IPS DF 19.7 (cell line): ENCODE results near the gene NHERF1.

Source experiments
- DNase-seq: peaks from one replicate; pipeline ENCODE4 v3.0.0-alpha.2; 2013; ENCODE audit warnings: low read depth, low spot score

NHERF1 gene

DNA sequence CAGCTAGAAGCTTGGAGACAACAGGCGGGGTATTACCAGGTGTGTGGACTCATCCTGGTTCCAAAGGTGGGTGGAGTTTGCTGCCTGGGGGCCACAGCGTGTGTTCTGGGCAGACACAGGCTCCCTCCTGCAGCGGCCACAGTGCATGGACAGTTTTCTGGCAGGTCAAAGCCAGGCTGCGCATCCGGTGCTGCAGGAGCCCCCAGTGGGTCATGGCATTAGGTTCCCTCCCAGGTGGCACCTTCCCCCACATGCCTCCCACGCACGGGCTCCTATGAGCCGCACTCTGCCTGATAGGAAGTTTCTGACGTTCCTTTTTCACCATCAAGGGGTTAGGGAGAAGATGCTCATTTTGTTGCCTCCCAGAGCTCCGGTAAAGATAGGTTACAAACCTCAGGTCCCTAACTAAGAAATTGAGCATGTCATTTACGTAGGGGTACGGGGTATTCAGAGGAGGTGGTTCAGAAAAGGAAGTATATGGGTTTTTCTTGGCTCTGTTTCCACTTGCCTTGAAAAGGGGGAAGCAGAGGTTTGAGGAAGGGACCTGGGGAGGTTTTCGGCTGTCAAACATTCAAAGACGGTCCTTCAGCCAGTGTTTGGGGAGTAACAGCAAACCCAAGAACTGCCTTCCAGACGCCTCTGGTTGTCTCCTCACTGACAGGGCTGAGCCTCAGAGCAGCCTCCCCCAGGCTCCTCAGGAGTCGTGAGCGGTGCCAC lies 60.4 kb downstream of the NHERF1 start:
- no peak for DNase-seq

DNA sequence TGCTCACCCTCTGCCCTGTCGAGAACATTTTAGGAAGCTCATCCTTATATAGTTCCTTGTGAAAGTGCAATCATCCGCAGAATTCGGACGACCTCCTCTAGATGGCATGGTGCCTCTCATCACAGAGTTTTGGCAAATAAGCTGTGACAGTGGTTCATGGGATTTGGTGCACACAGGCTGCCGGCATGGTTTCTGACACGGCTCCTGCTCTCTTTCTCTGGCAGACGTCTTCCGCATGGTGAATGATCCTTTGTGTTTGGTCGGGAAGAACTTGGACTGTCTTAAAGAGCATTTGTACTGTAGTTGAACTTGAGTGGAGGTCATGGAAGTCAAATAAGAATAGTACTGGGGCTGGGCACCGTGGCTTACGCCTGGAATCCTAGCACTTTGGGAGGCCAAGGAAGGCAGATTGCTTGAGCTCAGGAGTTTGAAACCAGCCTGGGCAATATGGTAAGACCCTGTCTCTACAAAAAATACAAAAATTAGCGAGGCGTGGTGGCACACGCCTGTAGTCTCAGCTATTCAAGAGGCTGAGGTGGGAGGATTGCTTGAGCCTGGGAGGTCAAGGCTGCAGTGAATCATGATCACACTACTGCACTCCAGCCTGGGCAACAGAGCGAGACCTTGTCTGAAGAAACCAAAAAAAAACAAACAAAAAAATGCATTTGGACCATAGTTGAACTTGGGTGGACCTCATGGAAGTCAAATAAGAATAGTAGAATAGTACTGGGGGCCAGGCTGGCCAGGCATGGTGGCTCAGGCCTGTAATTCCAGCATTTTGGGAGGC lies 62.5 kb downstream of the NHERF1 start:
- no peak for DNase-seq

- no peak for DNase-seq
Measured at GRCh38 chr17:74812109-74813009, 63.9 kb downstream of the NHERF1 start.

- DNase-seq: no peak
Measured at GRCh38 chr17:74814453-74814852, 66.0 kb downstream of the NHERF1 start.

DNA sequence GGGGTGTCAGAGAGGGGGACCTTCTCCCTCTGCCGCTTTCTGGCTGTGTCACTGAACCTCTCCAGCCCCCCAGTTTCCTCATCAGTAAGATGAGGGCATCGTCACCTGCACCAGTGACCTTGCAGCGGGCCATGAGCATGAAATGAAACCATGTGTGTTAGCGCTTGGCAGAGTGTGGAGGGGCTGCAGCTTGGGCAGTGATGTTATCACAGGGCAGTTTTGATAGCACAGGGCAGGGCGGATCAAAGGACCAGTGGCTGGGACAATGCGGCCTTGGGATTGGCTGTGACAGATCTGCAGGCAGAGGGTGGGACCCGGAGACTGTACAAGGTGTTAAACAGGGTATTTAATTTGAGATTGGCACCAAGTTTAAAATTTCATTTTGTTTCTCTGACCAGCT lies 66.6 kb downstream of the NHERF1 start:
- no peak for DNase-seq

DNA sequence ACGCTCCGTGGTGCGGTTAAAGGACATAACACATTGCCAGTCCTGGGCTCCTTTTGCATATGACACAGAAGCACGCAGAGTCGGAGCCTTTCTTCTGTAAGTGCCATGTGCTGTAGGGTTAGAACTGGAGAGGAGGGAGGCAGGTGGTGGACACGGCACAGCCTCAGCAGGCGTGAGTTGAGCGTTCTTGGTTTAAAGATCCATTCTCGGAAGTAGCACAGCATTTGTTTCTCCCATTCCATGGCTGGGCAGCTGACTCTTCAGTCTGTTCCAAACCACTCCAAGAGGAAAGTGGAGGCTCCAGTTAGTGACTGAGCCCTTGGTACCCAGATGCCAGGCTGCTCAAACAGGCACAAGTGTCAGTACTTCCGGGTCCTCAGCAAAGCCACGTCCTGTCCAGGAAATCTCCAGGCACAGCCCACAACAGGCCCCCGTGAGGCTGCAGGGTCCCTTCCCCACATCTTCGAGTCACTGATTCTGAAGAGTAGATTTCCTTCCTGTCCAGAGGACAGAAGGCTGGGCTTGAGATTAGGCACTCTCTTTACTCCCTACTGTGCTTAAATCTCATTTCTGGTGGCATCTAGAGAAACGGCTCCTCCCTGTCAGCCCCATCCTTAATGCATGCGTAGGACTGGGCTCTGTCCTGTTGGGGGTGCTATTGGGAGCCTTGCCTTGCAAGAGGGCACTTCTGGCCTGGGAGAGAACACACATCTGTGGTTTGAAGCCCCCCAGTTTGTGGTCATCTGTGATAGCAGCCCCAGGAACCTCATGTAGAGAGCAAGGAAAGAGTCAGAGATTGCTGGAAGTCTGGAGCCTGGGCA lies 67.3 kb downstream of the NHERF1 start:
- no peak for DNase-seq

GRCh38 chr17:74816905-74817620 lies 68.6 kb downstream of the NHERF1 start:
- no peak for DNase-seq

DNA sequence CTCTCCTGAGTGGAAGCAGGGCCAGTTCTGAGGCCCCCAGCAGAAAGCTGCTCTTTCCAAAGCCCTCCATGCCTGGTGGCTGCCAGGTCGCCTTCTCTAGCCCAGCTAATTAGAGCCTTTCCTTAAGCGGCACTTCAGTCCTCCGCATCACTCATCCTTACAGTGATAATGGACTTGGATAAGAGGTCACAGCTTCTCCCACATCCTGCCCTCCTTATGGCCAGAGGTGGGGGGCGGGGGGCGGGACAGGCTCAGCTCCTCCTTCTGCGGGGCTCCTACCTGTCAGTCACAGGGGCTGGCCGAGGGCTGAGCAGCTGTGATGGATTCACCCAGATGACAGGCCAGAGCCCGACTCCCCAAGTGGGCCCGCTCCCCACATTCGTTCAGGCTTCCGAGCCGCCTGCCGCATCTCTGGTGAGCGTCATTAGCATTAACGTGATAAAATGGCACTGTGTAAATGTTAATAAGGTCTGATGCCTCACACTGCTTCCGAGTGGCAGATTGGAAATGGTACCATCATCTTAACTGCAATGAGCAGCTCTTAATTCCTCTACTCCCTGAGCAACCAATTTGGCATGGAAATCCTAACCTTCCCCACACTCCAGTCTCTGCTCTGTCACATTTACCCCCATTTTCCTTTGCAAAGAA lies 70.0 kb downstream of the NHERF1 start:
- DNase-seq: no peak
